Measurements from ENCODE around the gene PTTG1IP.

The PTTG1IP gene

GRCh38 chr21:44857127-44857892 is 16.2 kb downstream of the PTTG1IP start:
- H3F3A ChIP-seq (ENCODE audit: insufficient read depth, low read length): no peaks in the 10 kb centered on the region
- no peaks in the 10 kb centered on the region for H4K20me1 ChIP-seq (ENCODE audit: insufficient read depth, low read length)
- no peaks in the 10 kb centered on the region for H3K79me2 ChIP-seq (ENCODE audit: insufficient read depth, low read length)
- H3K9me3 ChIP-seq (ENCODE audit: low read length): no peaks in the 10 kb centered on the region
- no peak overlapping the region for H3K9ac ChIP-seq (ENCODE audit: low read length)
- no peak overlapping the region for H2AFZ ChIP-seq (ENCODE audit: low read length)
- H3K27me3 ChIP-seq (ENCODE audit: insufficient read depth, low read length): no peaks in the 10 kb centered on the region
- peaks cover 39% of the 10 kb centered on the region for H3K36me3 ChIP-seq (ENCODE audit: insufficient read depth, low read length)
- H3K4me2 ChIP-seq (ENCODE audit: low read length): no peak overlapping the region
- TF ChIP-seq CTCF (IDR thresholded peaks at IDR 0.05; ENCODE audit: low read length): no peak
- no peak for TF ChIP-seq EZH2 (IDR thresholded peaks at IDR 0.05; ENCODE audit: borderline replicate concordance, low read length)
- no peak overlapping the region for H3K4me3 ChIP-seq (ENCODE audit: low read depth, low read length, poor library complexity, severe bottlenecking)
- no peaks in the 10 kb centered on the region for H3K4me1 ChIP-seq (ENCODE audit: insufficient read depth, low read length, severe bottlenecking)
- no peak overlapping the region for H3K27ac ChIP-seq (ENCODE audit: low read depth, low read length, poor library complexity, severe bottlenecking)
- H3K9me2 ChIP-seq (ENCODE audit: low read depth, low read length): no peaks in the 10 kb centered on the region

GRCh38 chr21:44856131-44856530 is 17.4 kb downstream of the PTTG1IP start:
- TF ChIP-seq EZH2 (IDR thresholded peaks at IDR 0.05; ENCODE audit: borderline replicate concordance, low read length) (no peak), CTCF (IDR thresholded peaks at IDR 0.05; ENCODE audit: low read length) (no peak)
- no peaks in the 10 kb centered on the region for H3K9me2 ChIP-seq (ENCODE audit: low read depth, low read length)
- no peaks in the 10 kb centered on the region for H3K79me2 ChIP-seq (ENCODE audit: insufficient read depth, low read length)
- H2AFZ ChIP-seq (ENCODE audit: low read length): no peak overlapping the region
- no peak overlapping the region for H3K27ac ChIP-seq (ENCODE audit: low read depth, low read length, poor library complexity, severe bottlenecking)
- H3K4me2 ChIP-seq (ENCODE audit: low read length): no peak overlapping the region
- H3K36me3 ChIP-seq (ENCODE audit: insufficient read depth, low read length): peaks cover 45% of the 10 kb centered on the region
- H3K4me3 ChIP-seq (ENCODE audit: low read depth, low read length, poor library complexity, severe bottlenecking): no peak overlapping the region
- H3K9me3 ChIP-seq (ENCODE audit: low read length): no peaks in the 10 kb centered on the region
- H3K4me1 ChIP-seq (ENCODE audit: insufficient read depth, low read length, severe bottlenecking): no peaks in the 10 kb centered on the region
- H3F3A ChIP-seq (ENCODE audit: insufficient read depth, low read length): no peaks in the 10 kb centered on the region
- H3K27me3 ChIP-seq (ENCODE audit: insufficient read depth, low read length): no peaks in the 10 kb centered on the region
- H4K20me1 ChIP-seq (ENCODE audit: insufficient read depth, low read length): no peaks in the 10 kb centered on the region
- no peak overlapping the region for H3K9ac ChIP-seq (ENCODE audit: low read length)

GRCh38 chr21:44855572-44855971 is 17.9 kb downstream of the PTTG1IP start:
- Histone ChIP-seq H3F3A (ENCODE audit: insufficient read depth, low read length) (no peaks in the 10 kb centered on the region), H3K4me1 (ENCODE audit: insufficient read depth, low read length, severe bottlenecking) (no peaks in the 10 kb centered on the region), H3K4me3 (ENCODE audit: low read depth, low read length, poor library complexity, severe bottlenecking) (no peak overlapping the region), H4K20me1 (ENCODE audit: insufficient read depth, low read length) (no peaks in the 10 kb centered on the region), H3K9me2 (ENCODE audit: low read depth, low read length) (no peaks in the 10 kb centered on the region), H3K9me3 (ENCODE audit: low read length) (no peaks in the 10 kb centered on the region), H3K79me2 (ENCODE audit: insufficient read depth, low read length) (no peaks in the 10 kb centered on the region), H3K27ac (ENCODE audit: low read depth, low read length, poor library complexity, severe bottlenecking) (no peak overlapping the region), H2AFZ (ENCODE audit: low read length) (no peak overlapping the region), H3K9ac (ENCODE audit: low read length) (no peak overlapping the region), H3K27me3 (ENCODE audit: insufficient read depth, low read length) (no peaks in the 10 kb centered on the region), H3K4me2 (ENCODE audit: low read length) (no peak overlapping the region), H3K36me3 (ENCODE audit: insufficient read depth, low read length) (peaks cover 50% of the 10 kb centered on the region)
- TF ChIP-seq EZH2 (IDR thresholded peaks at IDR 0.05; ENCODE audit: borderline replicate concordance, low read length) (no peak), CTCF (IDR thresholded peaks at IDR 0.05; ENCODE audit: low read length) (no peak)

Data from OCI-LY1 (cell line).